ENCODE measurements around the gene IFI16. TPM values are rescaled to one million over a fixed set of nuclear protein-coding genes. Genes with fewer than 3 reads are reported as not detected.

Gene IFI16
- total RNA-seq, 6 donors from 2014 or later = 43.8 to 108 (median 66.2) TPM

GRCh38 chr1:159012495-159012894, 2.8 kb downstream of the IFI16 start:
- Histone ChIP-seq H3K27me3 (no peaks in the 10 kb centered on the region), H3K4me3 (peak overlapping the region; percentile 33 to 59 (median 46)), H3K4me1 (peaks cover 44 to 67% (median 52%) of the 10 kb centered on the region in 4 donors), H3K27ac (peak overlapping the region; percentile 73 to 91 (median 84)), H3K9me3 (no peaks in the 10 kb centered on the region), H3K36me3 (peaks cover 3 to 17% (median 12%) of the 10 kb centered on the region in 4 donors)
- DNase-seq (peak in 1 of 2 donors; percentile 66), ATAC-seq (ENCODE audit: low FRiP score in 2 of 2) (no peak)
- WGBS, 2 donors = 24 to 26% methylated on average over 6 of the region's 6 CpGs
- TF ChIP-seq CTCF (IDR thresholded peaks at IDR 0.05) (no peak), POLR2AphosphoS5 (IDR thresholded peaks at IDR 0.05) (peak; percentile 44 to 69), POLR2A (IDR thresholded peaks at IDR 0.05) (peak in 2 of 4 donors; percentile 30 to 67), EP300 (IDR thresholded peaks at IDR 0.05) (peak in 2 of 4 donors; percentile 12)

- Histone ChIP-seq H3K4me3 (peak overlapping the region in 2 of 4 donors; percentile 55 to 59), H3K9me3 (no peaks in the 10 kb centered on the region), H3K27ac (peak overlapping the region in 3 of 4 donors; percentile 30 to 91 (median 80)), H3K4me1 (peaks cover 38 to 65% (median 46%) of the 10 kb centered on the region in 4 donors), H3K36me3 (peaks cover 3 to 33% (median 19%) of the 10 kb centered on the region in 4 donors), H3K27me3 (no peaks in the 10 kb centered on the region)
- TF ChIP-seq POLR2AphosphoS5 (IDR thresholded peaks at IDR 0.05) (no peak), CTCF (IDR thresholded peaks at IDR 0.05) (no peak), POLR2A (IDR thresholded peaks at IDR 0.05) (no peak), EP300 (IDR thresholded peaks at IDR 0.05) (no peak)
- DNase-seq (no peak), ATAC-seq (ENCODE audit: low FRiP score in 2 of 2) (no peak)
- WGBS, 2 donors = 81 to 85% methylated on average over 3 of the region's 3 CpGs
Measured at GRCh38 chr1:159014003-159014571, 4.4 kb downstream of the IFI16 start.

DNA sequence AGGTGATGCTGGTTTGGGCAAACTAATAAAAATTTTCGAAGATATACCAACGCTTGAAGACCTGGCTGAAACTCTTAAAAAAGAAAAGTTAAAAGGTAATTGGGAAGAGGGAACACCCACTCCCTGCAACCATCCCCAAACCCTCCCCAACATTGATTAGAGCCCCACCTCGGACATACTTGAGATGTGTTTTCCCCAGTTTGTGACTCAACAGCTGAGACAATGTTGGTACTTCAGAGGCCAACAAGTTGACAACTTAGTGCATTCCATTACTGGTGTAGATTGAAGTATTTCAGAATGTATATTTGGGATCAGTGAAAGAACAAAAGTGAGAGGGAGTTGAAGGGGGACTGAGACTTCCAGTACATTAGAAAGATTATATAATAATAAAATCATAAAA, 5.1 kb downstream of the IFI16 start:
- Histone ChIP-seq H3K9me3 (no peaks in the 10 kb centered on the region), H3K4me3 (peak overlapping the region in 1 of 4 donors; percentile 15), H3K4me1 (peaks cover 35 to 66% (median 42%) of the 10 kb centered on the region in 4 donors), H3K27me3 (no peaks in the 10 kb centered on the region), H3K27ac (peak overlapping the region; percentile 12 to 91 (median 63)), H3K36me3 (peaks cover 4 to 40% (median 23%) of the 10 kb centered on the region in 4 donors)
- TF ChIP-seq CTCF (IDR thresholded peaks at IDR 0.05) = no peak
- no peak for TF ChIP-seq EP300 (IDR thresholded peaks at IDR 0.05)
- no peak for TF ChIP-seq POLR2AphosphoS5 (IDR thresholded peaks at IDR 0.05)
- TF ChIP-seq POLR2A (IDR thresholded peaks at IDR 0.05) = no peak
- no peak for DNase-seq
- ATAC-seq (ENCODE audit: low FRiP score in 2 of 2) = no peak
- WGBS, 2 donors = 77 to 88% methylated on average over 3 of the region's 3 CpGs

- DNase-seq (peak in 1 of 2 donors; percentile 90), ATAC-seq (ENCODE audit: low FRiP score in 2 of 2) (peak; percentile 96 to 97)
- peak overlapping the region in 1 of 4 donors; percentile 15 for H3K4me3 ChIP-seq
- peak in 2 of 6 experiments; percentile 15 to 29 for TF ChIP-seq CTCF (IDR thresholded peaks at IDR 0.05)
- TF ChIP-seq POLR2A (IDR thresholded peaks at IDR 0.05) = peak in 1 of 4 donors; percentile 70
- peak in 2 of 4 donors; percentile 43 to 92 for TF ChIP-seq EP300 (IDR thresholded peaks at IDR 0.05)
- TF ChIP-seq POLR2AphosphoS5 (IDR thresholded peaks at IDR 0.05) = peak; percentile 79 to 88
- peaks cover 6 to 47% (median 27%) of the 10 kb centered on the region in 4 donors for H3K36me3 ChIP-seq
- no peaks in the 10 kb centered on the region for H3K27me3 ChIP-seq
- peak overlapping the region; percentile 37 to 91 (median 63) for H3K27ac ChIP-seq
- 32 to 45% methylated on average over 4 of the region's 4 CpGs for WGBS, 2 donors
- H3K4me1 ChIP-seq = peaks cover 35 to 66% (median 42%) of the 10 kb centered on the region in 4 donors
- H3K9me3 ChIP-seq = no peaks in the 10 kb centered on the region
Measured at GRCh38 chr1:159015440-159015909, 5.8 kb downstream of the IFI16 start.

Data from upper lobe of left lung (tissue), 6 donors.